Measurements from ENCODE around the gene NDN.

DNA sequence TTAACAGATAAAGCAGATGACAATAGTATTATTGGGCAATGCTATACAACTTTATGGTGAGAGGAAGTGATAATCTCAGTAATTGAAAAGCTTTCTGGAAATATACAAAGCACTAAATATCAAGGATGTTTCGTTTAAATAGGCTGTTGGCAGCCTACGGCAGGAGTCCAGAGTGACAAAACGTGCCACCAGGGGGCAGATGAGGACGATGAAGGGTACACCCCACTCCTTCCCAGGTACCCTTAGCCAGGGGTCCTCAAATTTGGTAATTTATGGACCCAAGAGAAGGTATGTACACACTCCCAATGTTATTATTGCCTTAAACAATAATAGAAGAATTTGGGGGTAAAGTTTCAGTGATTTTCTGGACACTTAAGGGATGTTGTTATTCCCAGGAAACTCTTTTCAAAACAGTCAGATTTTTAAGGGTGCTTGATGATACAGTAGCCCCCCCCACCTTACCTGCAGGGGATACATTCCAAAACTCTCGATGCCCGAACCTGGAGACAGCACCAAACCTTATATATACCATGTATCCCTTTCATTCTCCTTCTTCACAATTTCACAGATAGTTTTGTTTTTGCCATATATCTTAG, 38.1 kb downstream of the NDN start:
- TF ChIP-seq, protein P1, sequence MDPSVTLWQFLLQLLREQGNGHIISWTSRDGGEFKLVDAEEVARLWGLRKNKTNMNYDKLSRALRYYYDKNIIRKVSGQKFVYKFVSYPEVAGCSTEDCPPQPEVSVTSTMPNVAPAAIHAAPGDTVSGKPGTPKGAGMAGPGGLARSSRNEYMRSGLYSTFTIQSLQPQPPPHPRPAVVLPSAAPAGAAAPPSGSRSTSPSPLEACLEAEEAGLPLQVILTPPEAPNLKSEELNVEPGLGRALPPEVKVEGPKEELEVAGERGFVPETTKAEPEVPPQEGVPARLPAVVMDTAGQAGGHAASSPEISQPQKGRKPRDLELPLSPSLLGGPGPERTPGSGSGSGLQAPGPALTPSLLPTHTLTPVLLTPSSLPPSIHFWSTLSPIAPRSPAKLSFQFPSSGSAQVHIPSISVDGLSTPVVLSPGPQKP (IDR thresholded peaks at IDR 0.05; ENCODE audit: borderline replicate concordance, low read depth, low read length): no peak
- peak; percentile 21; the same call in 1 of the 2 replicates for TF ChIP-seq RAD21 (IDR thresholded peaks at IDR 0.05; ENCODE audit: low read length)
- TF ChIP-seq, protein P2, sequence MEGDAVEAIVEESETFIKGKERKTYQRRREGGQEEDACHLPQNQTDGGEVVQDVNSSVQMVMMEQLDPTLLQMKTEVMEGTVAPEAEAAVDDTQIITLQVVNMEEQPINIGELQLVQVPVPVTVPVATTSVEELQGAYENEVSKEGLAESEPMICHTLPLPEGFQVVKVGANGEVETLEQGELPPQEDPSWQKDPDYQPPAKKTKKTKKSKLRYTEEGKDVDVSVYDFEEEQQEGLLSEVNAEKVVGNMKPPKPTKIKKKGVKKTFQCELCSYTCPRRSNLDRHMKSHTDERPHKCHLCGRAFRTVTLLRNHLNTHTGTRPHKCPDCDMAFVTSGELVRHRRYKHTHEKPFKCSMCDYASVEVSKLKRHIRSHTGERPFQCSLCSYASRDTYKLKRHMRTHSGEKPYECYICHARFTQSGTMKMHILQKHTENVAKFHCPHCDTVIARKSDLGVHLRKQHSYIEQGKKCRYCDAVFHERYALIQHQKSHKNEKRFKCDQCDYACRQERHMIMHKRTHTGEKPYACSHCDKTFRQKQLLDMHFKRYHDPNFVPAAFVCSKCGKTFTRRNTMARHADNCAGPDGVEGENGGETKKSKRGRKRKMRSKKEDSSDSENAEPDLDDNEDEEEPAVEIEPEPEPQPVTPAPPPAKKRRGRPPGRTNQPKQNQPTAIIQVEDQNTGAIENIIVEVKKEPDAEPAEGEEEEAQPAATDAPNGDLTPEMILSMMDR (conservative IDR thresholded peaks at IDR 0.05; ENCODE audit: low read depth, low read length): peak; percentile 42
- no peak for TF ChIP-seq POLR2A (IDR thresholded peaks at IDR 0.05; ENCODE audit: low read depth, low read length)
- TF ChIP-seq, protein P3, sequence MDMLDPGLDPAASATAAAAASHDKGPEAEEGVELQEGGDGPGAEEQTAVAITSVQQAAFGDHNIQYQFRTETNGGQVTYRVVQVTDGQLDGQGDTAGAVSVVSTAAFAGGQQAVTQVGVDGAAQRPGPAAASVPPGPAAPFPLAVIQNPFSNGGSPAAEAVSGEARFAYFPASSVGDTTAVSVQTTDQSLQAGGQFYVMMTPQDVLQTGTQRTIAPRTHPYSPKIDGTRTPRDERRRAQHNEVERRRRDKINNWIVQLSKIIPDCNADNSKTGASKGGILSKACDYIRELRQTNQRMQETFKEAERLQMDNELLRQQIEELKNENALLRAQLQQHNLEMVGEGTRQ (IDR thresholded peaks at IDR 0.05; ENCODE audit: low read depth, low read length): no peak
- peak; percentile 26; the same call in 1 of the 2 replicates for TF ChIP-seq SMC3 (IDR thresholded peaks at IDR 0.05; ENCODE audit: low read depth, low read length)
- TF ChIP-seq RCOR1 (IDR thresholded peaks at IDR 0.05; ENCODE audit: insufficient replicate concordance, low read length): no peak
- no peak for TF ChIP-seq CHD1 (IDR thresholded peaks at IDR 0.05; ENCODE audit: low read depth, low read length)
- TF ChIP-seq MAZ (IDR thresholded peaks at IDR 0.05; ENCODE audit: borderline replicate concordance, low read depth, low read length): no peak
- no peak for TF ChIP-seq CEBPB (IDR thresholded peaks at IDR 0.05; ENCODE audit: low read depth, low read length)
- TF ChIP-seq FOS (IDR thresholded peaks at IDR 0.05; ENCODE audit: low read depth, low read length): no peak

Measured in IMR-90 (cell line).